Hepatocyte (in vitro differentiated cells): Measurements from ENCODE around the gene SPHKAP.

Experiments used
- CTCF ChIP-seq: fragments of 200-600 bp; sonication (generic); IDR thresholded peaks from 2 replicates; pipeline ENCODE4 v1.5.1; 2016; ENCODE audit warnings: antibody characterized with exemption, mild to moderate bottlenecking; ENCODE audit not compliant: poor library complexity
- EZH2 ChIP-seq: fragments of 200-600 bp; sonication (generic); IDR thresholded peaks from 2 replicates; pipeline ENCODE4 v1.6.1; 2016; ENCODE audit warnings: antibody characterized with exemption, mild to moderate bottlenecking, borderline replicate concordance
- EZH2phosphoT487 ChIP-seq: fragments of 200-600 bp; sonication (generic); IDR thresholded peaks from one replicate; pipeline ENCODE4 v1.6.1; 2018; ENCODE audit warnings: antibody characterized with exemption, mild to moderate bottlenecking, low read depth, moderate library complexity; ENCODE audit not compliant: unreplicated experiment, severe bottlenecking

DNA sequence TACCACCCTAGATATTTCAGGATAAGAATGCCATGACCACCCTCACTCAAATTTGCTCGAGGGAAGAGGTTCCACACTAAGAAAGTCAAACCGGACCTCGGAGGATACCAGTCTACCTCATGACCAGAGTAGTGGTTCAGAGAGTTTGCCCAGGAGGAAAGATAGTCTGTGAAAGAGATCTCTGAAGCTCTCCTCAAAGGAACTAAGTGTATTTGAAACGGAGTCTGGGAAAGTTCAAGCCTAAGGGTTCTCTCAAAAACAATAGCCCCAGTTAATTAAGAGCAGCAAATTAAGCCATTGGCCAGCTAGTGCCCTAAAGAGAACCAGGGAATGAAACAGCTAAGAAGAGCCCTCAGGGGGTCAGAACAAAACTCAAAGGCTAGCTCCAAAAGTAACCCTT lies 94.9 kb downstream of the SPHKAP start:
- TF ChIP-seq CTCF (no peak), EZH2 (no peak), EZH2phosphoT487 (no peak)
